HG03378 (cell line): Measurements from ENCODE around the gene INPP5A.
A peak's percentile ranks its signal among the peaks of the same experiment; 100 is the strongest.

ENCODE experiments used
- ATAC-seq: cut with Tn5 transposase; IDR thresholded peaks from one replicate; pipeline ENCODE4 v1.9.1; 2021; ENCODE audit warnings: mild to moderate bottlenecking, moderate library complexity; ENCODE audit not compliant: unreplicated experiment

Gene INPP5A

DNA sequence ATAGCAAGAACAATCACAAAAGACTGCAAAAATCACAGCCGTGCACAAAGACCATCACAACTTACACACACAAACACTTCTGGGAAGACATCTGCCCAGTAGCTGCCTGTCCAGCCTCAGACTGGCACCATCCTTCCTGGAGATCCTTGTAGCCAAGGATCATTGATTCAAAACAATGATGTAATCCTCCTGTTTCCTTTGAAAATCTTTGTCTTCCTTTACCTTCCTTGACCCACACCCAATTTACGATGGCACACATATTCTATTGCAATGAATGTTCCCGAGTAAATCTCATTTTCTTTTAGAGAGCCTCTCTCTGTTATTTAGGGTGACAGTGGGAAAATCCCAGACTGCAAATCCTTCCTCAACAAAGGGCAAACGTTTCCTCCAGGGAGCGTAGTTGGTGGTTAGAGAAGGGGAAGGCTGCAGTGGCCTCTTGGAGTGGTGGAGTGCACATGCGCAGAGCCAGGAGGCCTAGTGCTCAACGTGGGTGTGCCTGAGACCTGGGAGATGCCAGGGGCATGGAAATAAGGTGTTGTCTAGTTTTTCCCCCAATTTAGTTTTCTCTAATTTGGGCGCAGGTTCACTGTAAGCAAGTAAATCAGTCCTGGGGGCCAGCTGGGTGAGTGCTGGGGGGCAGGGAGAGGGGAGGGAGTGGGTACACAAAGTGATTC is 3.1 kb upstream of the INPP5A start:
- ATAC-seq, result no peak

DNA sequence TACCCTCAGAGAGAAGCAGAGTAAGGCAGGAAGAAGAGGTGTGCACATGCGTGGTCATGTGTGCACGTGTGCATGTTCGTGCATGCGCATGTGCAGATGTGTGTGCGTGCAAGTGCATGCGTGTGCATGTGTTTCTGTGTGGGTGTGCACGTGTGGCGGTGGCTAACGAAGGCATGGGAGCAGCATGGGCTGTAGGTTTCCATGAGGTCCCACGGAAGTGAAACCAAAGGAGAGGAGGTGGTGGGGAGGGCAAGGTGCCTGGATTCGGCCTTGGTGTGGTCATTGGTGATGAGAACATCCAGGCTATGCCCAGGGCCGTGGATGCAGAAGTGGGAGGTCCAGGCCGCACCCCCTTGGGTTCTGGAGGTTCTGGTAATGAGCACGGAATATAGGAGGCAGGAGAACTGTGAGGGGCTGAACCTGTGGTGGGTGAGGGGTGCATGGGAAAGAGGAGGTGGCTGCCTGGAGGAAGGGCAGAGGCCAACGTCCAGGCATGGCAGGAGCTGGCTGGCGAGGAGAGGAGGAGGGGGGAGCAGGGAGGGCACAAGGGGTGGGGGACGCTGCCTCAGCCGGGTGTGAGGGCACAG is 2.4 kb upstream of the INPP5A start:
- ATAC-seq, result no peak

DNA sequence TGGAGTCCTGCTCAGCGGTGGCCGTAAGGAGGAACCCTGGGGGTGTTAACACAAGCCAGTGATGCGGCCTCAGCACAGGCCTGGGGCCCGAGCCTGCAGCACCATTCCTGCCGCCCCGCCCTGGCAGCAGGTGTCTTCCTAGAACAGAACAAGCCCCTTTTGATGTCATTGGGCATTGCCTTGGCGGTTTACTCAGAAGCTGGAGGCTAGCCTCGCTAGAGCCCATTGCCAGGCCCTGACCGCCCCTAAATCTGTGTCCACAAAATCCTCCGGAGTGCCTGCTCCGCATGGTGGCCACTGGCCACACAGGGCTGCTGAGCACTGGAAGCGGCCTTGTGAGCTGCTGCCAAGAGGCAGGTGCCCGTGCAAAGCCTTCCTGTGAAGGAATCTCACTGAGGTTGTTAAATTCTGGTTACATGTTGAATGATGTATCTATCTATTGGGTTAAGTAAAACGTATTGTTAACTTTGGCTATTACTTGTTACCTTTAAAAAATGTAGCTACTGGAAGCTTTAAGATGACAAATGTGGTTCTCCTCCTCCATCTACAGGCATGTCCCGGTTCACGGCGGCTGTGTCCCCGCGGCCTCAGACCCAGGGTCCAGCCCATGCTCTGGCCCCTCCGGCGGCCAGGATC is 1.2 kb upstream of the INPP5A start:
- ATAC-seq, result peak; percentile 7

DNA sequence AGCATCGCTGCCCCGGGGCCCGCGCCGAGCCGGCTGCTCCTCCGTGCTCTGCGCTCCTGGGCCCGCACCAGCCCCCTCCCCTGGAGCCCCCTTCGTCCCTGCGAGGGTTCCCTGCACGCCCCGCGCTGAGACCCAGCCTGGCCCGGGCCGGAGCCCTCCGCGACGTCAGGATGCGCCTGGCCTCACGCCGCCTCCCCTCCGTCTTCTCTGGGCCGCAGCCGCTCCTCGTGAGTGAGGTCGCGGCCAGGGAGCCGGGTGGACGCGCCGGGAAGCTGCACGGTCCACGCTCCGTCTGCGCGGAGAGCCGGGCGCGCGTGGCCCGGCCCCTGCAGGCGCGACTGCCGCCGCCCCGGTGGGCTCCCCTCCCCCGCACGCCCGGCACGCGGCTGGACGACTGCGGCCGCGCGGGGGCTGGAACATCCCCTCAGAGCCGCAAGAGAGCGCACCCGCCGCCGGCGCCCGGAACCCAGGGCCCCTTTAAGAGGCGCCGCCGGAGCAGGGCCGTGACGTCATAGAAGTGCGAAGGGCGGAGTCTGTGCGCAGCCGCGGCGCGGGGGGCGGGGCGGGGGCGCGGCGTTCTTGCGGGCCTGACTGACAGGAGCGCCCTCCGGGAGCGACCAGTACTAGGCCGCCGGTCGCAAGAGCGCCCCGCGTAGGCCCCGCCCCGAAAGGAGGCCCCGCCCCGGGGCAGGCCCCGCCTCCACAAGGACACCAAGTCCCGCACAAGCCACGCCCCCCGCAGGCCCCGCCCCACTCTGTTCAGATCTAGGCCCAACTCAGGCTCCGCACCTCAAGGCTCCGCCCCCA is 507 bp upstream of the INPP5A start:
- peak; percentile 79 for ATAC-seq

DNA sequence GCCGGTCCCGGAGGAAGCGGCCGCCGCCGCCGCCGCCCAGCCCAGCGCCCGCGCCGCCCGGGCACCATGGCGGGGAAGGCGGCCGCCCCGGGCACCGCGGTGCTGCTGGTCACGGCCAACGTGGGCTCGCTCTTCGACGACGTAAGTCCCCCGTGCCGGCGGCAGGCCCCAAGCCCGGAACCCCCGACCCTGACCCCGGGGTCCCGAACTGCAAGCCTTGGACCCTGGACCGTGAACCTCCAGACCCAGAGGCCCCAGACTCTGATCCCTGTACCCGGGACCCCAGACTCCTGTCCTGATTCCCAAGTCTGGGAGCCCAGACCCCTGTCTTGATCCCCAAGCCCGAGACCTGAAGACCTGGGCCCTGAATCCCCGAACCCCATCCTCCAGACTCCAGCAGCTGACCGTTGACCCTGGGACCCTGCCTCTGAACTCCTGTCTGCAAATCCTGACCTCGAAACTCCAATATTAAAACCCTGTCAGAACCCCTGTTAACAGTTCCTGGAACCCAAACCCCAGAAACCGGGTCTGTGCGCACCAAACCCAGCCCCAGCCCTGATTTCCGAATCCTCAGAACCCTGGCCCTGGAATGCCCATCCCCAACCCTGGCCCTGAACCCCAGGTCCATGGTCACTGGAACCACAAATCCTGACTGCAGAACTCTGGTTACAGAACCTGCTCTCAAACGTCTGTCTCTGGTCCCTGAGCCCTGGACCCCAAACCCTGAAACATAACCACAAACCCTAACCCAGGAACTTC is 623 bp downstream of the INPP5A start:
- ATAC-seq, result no peak

DNA sequence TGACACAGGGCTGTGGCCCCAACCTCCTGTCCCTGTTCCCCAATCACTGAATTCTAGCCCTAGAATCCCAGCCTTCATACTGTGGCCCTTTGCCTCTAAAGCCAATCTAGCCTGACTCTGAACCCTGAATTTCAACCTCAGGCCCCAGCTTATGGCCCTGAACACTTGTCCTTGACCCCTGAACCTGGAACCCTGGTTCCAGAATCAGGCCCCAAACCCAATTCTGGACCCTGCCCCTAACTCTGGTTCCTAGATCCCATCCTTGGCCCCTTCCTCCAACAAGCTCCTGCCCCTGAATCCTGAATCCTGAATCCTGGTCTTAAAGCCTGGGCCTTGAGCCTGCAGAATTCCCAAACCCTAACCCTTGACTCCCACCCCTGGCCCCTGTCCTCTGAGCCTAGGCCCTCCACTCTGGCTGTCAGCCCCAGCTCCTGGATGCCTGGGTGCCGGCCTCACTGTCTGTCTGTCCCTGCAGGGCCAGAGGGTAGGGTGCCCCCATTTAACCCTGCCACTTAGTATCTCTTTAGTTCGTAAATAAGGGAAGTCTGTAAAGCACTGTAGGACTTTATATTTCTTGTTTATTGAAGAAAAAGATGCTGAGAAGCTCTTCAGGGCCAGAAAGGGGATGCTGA is 1.3 kb downstream of the INPP5A start:
- ATAC-seq, result no peak

DNA sequence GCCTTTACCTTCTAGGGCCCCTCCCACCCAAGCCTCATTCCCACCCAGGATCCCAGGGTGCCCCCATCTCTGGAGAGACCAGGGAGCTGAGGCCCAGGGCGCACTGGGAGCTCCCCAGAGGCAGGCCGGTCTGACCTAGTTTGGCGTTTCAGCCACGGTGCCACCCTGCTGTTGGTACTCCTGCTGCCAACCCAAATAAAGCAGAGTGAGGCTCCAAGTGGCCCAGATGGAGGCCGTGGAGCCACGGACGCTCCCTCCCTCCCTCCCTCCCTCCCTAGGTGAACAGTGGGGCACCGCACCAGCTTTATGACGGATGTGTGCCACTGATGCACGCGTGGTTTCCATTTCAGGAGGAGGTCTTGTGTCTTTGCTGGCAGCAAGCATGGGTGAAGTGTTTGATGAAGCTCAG is 1.8 kb downstream of the INPP5A start:
- ATAC-seq, result no peak

DNA sequence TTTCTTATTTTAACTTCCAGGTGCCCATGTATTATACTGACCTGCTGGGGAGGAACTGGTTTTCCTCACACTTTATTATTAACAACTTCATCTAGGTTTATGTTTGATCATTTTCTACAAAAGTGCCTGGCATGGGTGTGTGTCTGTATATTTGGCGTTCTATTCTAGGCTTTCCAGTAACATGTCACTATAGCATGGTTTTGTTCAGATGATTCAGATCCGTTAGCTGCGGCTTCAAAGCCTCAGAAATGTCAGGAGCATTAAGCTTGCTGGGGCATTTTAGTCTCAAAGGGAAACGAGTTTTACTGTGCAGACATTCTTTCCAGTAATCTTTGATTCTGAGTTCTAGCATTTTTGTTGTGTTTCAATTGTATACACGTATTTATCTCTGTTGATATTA is 2.3 kb downstream of the INPP5A start:
- no peak for ATAC-seq

DNA sequence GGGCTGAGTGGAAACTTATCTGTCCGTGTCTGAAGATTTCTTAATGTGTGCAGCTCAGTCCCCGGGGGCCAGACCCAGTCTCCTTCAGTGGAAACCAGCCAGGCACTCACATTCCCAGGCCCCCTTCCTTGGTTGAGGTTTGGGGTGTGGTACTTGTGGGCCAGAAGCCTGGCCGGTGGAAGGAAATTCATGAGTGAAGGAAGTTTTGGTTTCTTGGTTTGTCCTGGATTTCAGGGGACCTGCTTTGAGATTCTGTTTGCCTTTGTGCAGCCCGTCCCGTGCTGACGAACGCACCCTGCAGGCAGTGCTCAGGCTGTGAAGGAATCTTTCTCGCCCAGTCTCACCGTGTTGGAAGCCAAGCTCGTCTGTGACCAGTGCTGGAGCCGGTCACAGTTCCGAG is 2.9 kb downstream of the INPP5A start:
- no peak for ATAC-seq

DNA sequence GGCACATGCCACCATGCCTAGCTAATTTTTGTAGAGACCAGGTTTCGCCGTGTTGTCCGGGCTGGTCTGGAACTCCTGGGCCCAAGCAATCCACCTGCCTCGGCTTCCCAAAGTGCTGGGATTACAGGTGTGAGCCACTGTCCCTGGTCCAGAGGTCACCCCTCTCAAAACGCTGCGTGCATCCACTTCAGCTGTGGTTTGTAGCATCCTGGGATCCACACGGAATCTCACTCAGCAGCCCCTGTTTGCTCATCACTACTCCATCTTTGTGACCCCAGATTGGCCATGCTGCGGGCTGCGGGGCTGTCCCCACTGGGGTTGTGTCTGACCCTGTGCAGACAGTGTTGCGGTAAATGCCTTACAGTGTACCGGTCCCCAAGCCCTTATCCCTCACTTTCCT is 3.5 kb downstream of the INPP5A start:
- no peak for ATAC-seq

DNA sequence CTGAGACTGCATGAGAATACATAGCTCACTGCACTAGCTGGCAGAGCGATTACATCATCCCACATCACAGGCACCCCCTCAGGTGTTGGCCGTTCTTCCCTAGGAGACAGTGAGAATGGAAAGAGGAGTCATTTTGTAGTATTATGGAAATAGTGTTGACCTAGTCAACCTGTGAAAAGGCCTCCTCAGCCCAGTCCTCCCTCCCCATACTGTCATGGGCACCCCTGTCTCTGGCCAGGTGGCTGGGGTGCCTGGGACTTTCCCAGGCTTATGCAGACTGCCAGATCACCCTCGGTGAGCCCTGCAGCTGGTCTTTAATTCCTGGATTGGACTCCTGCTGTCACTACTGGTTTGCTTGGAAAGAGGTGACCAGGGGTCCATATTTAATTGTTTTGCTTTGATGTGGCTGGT is 4.0 kb downstream of the INPP5A start:
- ATAC-seq, result no peak

DNA sequence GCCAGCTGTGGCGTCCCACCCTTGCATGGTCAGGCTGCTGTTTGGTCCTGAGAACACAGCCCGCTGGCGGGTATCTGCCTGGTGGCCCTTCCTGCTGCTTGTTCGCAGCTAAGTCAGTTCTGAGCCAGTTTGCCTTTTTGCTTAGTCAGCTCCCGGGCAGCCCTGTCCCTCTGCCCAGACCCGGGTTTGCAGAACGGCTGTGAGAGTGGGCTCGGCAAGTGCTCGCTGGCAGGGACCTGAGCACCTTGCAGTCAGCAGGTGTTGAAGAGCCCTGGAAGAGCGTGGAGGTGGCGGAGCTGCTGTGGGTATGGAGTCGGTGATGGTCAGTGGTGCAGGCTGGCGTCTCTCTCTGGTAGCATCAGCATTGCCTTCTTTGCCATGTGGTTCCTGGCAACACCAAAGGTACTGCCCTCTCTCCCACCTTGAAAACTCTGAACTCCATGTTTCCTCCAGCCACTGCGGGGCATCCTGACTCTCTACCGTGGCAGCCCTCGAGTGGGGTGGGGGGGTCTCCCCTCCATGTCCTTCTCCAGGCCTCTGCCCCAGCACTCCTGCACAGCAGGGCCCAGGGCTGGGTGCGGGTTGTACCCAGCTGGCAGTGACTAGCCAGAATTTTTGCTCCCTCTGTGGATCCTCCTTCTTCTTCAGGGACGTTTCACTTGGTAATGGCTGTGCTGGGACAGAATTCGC is 4.6 kb downstream of the INPP5A start:
- ATAC-seq, result no peak

DNA sequence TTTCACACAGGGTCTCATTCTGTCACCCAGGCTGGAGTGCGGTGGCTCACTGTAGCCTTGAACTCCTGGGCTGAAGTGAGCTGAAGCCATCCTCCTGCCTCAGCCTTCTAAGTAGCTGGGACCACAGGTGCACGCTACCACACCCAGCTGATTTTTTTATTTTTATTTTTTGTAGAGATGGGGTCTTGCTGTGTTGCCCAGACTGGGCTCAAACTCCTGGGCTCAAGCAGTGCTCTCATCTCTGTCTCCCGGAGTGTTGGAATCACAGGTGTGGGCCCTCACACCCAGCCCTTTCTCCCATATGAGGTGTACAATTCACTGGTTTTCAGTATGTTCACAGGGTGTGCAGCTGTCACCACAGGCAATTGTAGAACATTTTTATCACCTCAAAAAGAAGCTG is 5.2 kb downstream of the INPP5A start:
- no peak for ATAC-seq

DNA sequence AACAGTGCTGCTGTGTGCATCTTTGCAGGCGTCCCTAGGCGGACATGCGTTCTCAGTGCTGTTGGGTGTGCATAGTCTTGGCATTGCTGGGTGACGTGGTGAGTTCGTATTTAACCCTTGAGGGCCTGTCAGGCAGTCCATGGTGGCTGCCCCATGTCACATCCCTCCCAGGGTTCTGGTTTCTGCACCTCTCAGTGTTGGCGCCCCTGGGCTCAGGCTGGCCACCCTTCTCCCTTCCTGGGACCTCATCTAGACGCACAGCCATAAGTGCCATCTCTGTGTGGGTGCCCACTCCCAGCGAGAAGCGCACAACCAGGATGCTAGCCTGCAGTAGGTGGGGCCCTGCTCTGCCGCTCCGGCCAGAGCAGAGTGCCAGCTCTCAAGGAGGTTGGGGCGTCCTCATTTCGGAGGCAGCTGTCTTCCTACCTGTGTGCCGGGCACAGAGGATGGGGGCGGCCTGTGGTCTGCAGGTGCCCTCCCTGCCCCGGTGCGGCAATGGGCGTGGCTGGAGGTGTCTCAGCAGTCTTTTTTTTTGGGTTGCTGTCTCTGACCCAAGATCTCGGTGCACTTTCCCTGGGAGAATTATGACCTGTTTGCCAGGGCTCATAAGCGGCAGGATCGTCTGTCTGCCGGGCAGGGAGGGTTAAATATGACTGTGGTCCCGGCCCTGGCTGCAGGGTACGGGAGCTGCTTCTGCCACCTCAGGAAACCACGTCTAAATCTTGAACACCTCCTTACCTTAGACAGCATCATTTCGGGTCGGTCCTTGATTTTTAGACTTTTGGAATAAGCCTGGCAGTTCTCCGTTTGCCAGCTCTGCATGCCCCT is 6.5 kb downstream of the INPP5A start:
- no peak for ATAC-seq

DNA sequence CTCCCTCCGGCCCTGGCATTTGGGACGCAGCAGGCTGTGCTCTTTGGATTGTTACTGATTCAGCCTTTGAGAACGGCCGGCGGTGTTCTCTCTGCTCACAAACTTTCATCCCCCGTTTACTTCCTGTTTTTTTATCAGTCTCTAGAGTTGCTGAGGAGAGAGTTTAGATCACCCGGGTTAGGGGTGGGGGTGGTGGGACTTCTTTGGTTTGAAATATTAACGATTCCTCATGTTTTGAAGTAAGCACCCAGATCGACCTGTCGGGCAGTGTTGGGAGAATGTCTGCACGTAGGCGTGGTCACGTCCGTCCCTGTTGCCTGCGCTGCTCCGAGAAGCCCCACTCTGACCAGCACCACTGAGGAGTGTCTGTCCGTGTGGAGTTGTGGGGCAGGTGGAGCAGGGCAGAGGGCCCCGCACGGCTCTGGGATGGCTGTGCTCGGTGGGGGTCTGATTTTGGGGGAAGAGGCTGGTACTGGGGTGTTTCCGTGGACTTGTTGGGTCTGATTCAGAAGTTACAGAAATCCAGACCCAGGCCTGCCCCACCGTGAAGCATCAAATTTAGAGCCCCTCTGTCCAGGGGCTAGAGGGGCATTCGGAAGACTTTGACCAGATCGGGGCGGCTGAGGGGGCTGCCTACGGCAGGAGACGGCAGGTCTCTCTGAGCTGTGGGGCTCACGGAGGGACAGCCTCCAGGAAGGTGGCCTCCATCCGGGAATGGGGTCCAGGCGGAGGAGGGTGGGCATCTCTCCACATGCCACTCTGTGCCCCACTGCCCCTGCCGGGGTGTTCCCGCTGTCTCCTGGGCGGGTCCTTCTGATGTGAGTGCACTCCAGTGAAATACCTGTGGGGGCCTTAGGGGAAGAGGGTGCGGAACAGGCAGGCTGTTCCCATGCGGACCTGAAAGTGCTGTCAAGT is 7.4 kb downstream of the INPP5A start:
- no peak for ATAC-seq

DNA sequence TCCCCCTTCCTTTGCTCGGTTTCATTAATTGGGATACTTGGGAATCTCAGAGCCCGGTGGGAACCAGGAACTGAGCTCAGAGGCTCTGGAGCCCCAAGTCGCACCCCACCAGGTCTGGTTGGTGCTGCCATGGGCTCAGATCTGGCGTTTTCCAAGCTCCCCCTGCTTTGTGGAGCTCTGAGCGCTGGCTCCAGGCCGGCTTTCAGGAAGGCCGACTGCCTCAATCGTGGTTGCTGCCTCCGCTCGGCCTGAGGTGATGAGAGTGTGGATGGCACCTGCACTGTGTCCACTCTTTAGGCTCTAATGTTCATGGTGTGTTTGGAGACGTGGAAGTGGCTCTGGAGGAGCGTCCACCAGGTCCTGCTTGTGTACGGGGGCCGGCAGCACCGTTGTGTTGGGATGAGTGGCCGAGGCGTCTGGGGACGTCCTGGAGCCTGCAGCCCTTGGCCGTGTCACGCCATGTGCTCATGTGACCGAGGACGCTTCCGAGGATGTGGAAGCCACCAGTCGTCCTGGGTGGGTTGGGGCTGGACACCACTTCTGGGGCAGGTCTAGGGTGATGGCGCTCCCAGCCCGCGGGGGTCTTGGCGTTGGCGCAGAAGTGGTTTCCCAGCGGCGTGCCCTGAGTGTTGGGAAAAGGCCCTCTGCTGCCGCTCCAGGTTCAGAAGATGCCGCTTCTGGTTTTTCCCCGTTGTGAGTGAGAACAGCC is 8.2 kb downstream of the INPP5A start:
- ATAC-seq, result no peak
